ENCODE data around the gene CEP44.

- TF ChIP-seq CTCF (IDR thresholded peaks at IDR 0.05 in 2 of 3, conservative IDR thresholded peaks at IDR 0.05 in 1 of 3; ENCODE audit: borderline replicate concordance in 1 of 3, insufficient read depth in 1 of 3, low read depth in 2 of 3, low read length in 2 of 3) = no peak
- TF ChIP-seq CEBPB (IDR thresholded peaks at IDR 0.05; ENCODE audit: low read depth) = no peak
- TF ChIP-seq MAX (IDR thresholded peaks at IDR 0.05) = no peak
- TF ChIP-seq REST (IDR thresholded peaks at IDR 0.05; ENCODE audit: low read depth) = no peak
- TF ChIP-seq EZH2phosphoT487 (IDR thresholded peaks at IDR 0.05; ENCODE audit: borderline replicate concordance) = no peak
- no peak for TF ChIP-seq ZNF274 (IDR thresholded peaks at IDR 0.05; ENCODE audit: low read depth, low read length)
- no peak for TF ChIP-seq EZH2 (IDR thresholded peaks at IDR 0.05)
- TF ChIP-seq POLR2A (IDR thresholded peaks at IDR 0.05; ENCODE audit: borderline replicate concordance, extremely low read depth, insufficient read depth, insufficient read length) = no peak
- TF ChIP-seq RAD21 (IDR thresholded peaks at IDR 0.05; ENCODE audit: low read depth) = no peak
Measured at GRCh38 chr4:174262624-174263444, 20.9 kb upstream of the CEP44 start.
